A549 (cell line): ENCODE measurements around the gene FHL2. TPM values are rescaled to one million over a fixed set of nuclear protein-coding genes. Genes with fewer than 3 reads are reported as not detected.

ENCODE experiments used
- ATAC-seq, 2 experiments: fragments of 200-7000 bp in 1 of 2; fragments of >200 bp in 1 of 2; cut with Nextera tagmentation in 1 of 2; cut with Tn5 transposase in 1 of 2; 3 replicates each; pipeline versions ENCODE4 v1.8.0 to v1.9.1; 2018 to 2020; ENCODE audit warnings: mild to moderate bottlenecking in 1 of 2, moderate library complexity in 1 of 2
- CTCF ChIA-PET: fragments of 300-600 bp; sonication (Branson Sonifier 250); formaldehyde crosslinking; extraction: SDS; loops from one replicate; lab custom pipeline; 2021; ENCODE audit warnings: antibody characterized with exemption, inconsistent platforms; lab: Yijun Ruan, JAX
- POLR2A ChIA-PET: fragments of 350-600 bp; formaldehyde crosslinking; extraction: SDS; loops from one replicate; lab custom pipeline; 2021; ENCODE audit warnings: antibody characterized with exemption, inconsistent platforms; lab: Yijun Ruan, JAX
- DNase-seq, 2 experiments: peaks; one replicate each; pipeline versions ENCODE4 v3.0.0 to v3.0.0-alpha.2; 2011 to 2016; ENCODE audit warnings: low read depth in 1 of 2, low spot score in 1 of 2
- FAIRE-seq: peaks from 2 replicates; lab custom pipeline; 2011; peaks lifted over from hg19 to GRCh38; lab: Jason Lieb, UNC
- H3K27ac ChIP-seq, 2 experiments: fragments of >200 bp; sonication (Bioruptor Twin); formaldehyde crosslinking; 3 replicates each; pipeline ENCODE4 v1.5.1; 2016 to 2017
- H3K4me1 ChIP-seq: fragments of >200 bp; sonication (Bioruptor Twin); formaldehyde crosslinking; 3 replicates; pipeline ENCODE4 v1.6.1; 2016
- H3K4me2 ChIP-seq: fragments of >200 bp; sonication (Bioruptor Twin); formaldehyde crosslinking; 3 replicates; pipeline ENCODE4 v1.6.1; 2016
- H3K4me3 ChIP-seq: fragments of >200 bp; sonication (Bioruptor Twin); formaldehyde crosslinking; 3 replicates; pipeline ENCODE4 v1.5.1; 2016
- H3K9me3 ChIP-seq: fragments of >200 bp; sonication (Bioruptor Twin); formaldehyde crosslinking; 3 replicates; pipeline ENCODE4 v1.6.1; 2016
- CHD2 ChIP-seq: fragments of 150-350 bp; IDR thresholded peaks from 2 replicates; pipeline ENCODE4 v1.6.1; 2014; ENCODE audit warnings: low read length; ENCODE audit not compliant: partially characterized antibody
- CTCF ChIP-seq: fragments of >200 bp; sonication (Bioruptor Twin); formaldehyde crosslinking; IDR thresholded peaks from 3 replicates; pipeline ENCODE4 v1.5.1; 2016
- EP300 ChIP-seq, 2 experiments: fragments of >200 bp; sonication (Bioruptor Twin); formaldehyde crosslinking; IDR thresholded peaks; 2 replicates in 1 of 2; 3 replicates in 1 of 2; pipeline ENCODE4 v1.6.1; 2016 to 2017
- FOSB ChIP-seq: fragments of 250-450 bp; sonication (Bioruptor Pico); IDR thresholded peaks from 2 replicates; pipeline ENCODE4 v1.5.0; 2020; ENCODE audit warnings: mild to moderate bottlenecking, moderate library complexity
- GATA3 ChIP-seq: IDR thresholded peaks from 2 replicates; pipeline ENCODE4 v1.6.1; 2012; ENCODE audit warnings: borderline replicate concordance
- HOXA7 ChIP-seq: fragments of 250-450 bp; sonication (Bioruptor Pico); IDR thresholded peaks from 2 replicates; pipeline ENCODE4 v1.5.0; 2020; ENCODE audit warnings: mild to moderate bottlenecking, moderate library complexity
- KDM1A ChIP-seq: fragments of 200-600 bp; sonication (generic); IDR thresholded peaks from 2 replicates; pipeline ENCODE4 v1.6.1; 2016; ENCODE audit warnings: low read depth, mild to moderate bottlenecking
- NR3C1 ChIP-seq: fragments of >200 bp; sonication (Bioruptor Twin); formaldehyde crosslinking; IDR thresholded peaks from 3 replicates; pipeline ENCODE4 v1.6.1; 2017
- POLR2AphosphoS2 ChIP-seq: conservative IDR thresholded peaks from 2 replicates; pipeline ENCODE4 v1.6.1; 2012; ENCODE audit warnings: low read length, improper control_type of control experiment, inconsistent platforms
- RAD21 ChIP-seq, 2 experiments: fragments of >200 bp in 1 of 2; sonication (Bioruptor Twin) in 1 of 2; formaldehyde crosslinking in 1 of 2; IDR thresholded peaks in 1 of 2; conservative IDR thresholded peaks in 1 of 2; 2 replicates in 1 of 2; 3 replicates in 1 of 2; pipeline ENCODE4 v1.6.1; 2012 to 2018; ENCODE audit warnings: inconsistent platforms in 1 of 2
- SMC3 ChIP-seq: fragments of >200 bp; sonication (Bioruptor Twin); formaldehyde crosslinking; IDR thresholded peaks from 3 replicates; pipeline ENCODE4 v1.6.1; 2018; ENCODE audit warnings: inconsistent platforms
- USF2 ChIP-seq: fragments of 450-650 bp; IDR thresholded peaks from 2 replicates; pipeline ENCODE4 v1.6.1; 2014; ENCODE audit warnings: antibody characterized with exemption
- ZSCAN20 ChIP-seq: fragments of 250-450 bp; sonication (Bioruptor Pico); IDR thresholded peaks from 2 replicates; pipeline ENCODE4 v1.8.0; 2022; ENCODE audit warnings: mild to moderate bottlenecking, moderate library complexity
- WGBS: methylation state at CpG from one replicate; pipeline ENCODE4 v1.1.6; 2017; ENCODE audit errors: missing lambda C conversion rate; 5-methylcytosine and 5-hydroxymethylcytosine counted together
- polyA plus RNA-seq, 4 experiments: library from polyadenylated mRNA; depleted of rRNA in 3 of 4; stranded (reverse); fragments of >200 nt; fragmentation: RNase III in 1 of 4; extraction: RNeasy Plus Mini Kit Qiagen cat#74134 plus additional on column Dnase treatment in 1 of 4; gene quantifications; 2 replicates in 3 of 4; 3 replicates in 1 of 4; pipeline ENCODE4 v1.2.3, GENCODE V29; 2011 to 2017
- TF ChIP-seq, protein P1 (sequence below): fragments of 150-350 bp; IDR thresholded peaks from 2 replicates; pipeline ENCODE4 v1.6.1; 2014; ENCODE audit warnings: low read depth, mild to moderate bottlenecking, low read length
- TF ChIP-seq, protein P2 (sequence below): IDR thresholded peaks from 2 replicates; pipeline ENCODE4 v1.6.1; 2012
- TF ChIP-seq, protein P3 (sequence below): IDR thresholded peaks from 2 replicates; pipeline ENCODE4 v1.6.1; 2012; ENCODE audit warnings: low read depth, borderline replicate concordance
- TF ChIP-seq, protein P4 (sequence below): fragments of >200 bp; sonication (Bioruptor Twin); formaldehyde crosslinking; IDR thresholded peaks from 3 replicates; pipeline ENCODE4 v1.6.1; 2016

Gene FHL2
- polyA plus RNA-seq, 2 of the 4 experiments (the other 2 are of a cell fraction) = 57.9 to 85.9 TPM

DNA sequence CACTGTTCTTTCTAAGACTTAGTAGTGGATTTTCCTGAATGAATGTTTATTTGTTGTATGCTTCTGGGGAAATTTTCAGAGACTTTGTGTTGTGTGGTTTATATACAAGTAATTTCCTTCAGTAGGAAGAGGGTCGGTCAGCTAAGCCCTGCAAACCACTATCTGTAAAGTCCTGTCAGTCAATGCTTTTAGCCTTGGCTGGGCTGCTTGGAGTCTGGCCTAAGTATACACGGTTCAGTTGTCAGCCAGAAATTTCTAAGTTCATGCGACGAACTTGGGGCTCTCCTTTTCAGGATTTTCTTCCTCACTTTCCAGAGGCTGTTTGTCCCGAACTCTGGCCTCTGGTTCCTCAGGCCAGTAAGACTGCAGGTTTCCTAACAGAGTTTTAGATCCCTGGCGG, 40.3 kb downstream of the FHL2 start:
- ATAC-seq = no peak
- CTCF ChIA-PET = interaction anchor here (1.0 kb wide), 1 partner anchor 188 kb away, joined by 4 read pairs; no protein-coding TSS in a partner anchor
- TF ChIP-seq CHD2 (no peak), KDM1A (no peak), POLR2AphosphoS2 (no peak), HOXA7 (no peak), SMC3 (no peak), GATA3 (no peak), FOSB (CRISPR knock-in tag) (no peak), EP300 (IDR thresholded peaks at IDR 0.05) (no peak), USF2 (no peak)
- TF ChIP-seq, protein P1, sequence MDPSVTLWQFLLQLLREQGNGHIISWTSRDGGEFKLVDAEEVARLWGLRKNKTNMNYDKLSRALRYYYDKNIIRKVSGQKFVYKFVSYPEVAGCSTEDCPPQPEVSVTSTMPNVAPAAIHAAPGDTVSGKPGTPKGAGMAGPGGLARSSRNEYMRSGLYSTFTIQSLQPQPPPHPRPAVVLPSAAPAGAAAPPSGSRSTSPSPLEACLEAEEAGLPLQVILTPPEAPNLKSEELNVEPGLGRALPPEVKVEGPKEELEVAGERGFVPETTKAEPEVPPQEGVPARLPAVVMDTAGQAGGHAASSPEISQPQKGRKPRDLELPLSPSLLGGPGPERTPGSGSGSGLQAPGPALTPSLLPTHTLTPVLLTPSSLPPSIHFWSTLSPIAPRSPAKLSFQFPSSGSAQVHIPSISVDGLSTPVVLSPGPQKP = no peak
- TF ChIP-seq, protein P2, sequence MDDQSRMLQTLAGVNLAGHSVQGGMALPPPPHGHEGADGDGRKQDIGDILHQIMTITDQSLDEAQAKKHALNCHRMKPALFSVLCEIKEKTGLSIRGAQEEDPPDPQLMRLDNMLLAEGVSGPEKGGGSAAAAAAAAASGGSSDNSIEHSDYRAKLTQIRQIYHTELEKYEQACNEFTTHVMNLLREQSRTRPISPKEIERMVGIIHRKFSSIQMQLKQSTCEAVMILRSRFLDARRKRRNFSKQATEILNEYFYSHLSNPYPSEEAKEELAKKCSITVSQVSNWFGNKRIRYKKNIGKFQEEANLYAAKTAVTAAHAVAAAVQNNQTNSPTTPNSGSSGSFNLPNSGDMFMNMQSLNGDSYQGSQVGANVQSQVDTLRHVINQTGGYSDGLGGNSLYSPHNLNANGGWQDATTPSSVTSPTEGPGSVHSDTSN = no peak
- TF ChIP-seq, protein P3, sequence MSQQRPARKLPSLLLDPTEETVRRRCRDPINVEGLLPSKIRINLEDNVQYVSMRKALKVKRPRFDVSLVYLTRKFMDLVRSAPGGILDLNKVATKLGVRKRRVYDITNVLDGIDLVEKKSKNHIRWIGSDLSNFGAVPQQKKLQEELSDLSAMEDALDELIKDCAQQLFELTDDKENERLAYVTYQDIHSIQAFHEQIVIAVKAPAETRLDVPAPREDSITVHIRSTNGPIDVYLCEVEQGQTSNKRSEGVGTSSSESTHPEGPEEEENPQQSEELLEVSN = no peak
- TF ChIP-seq, all 56 proteins: peak for 0
- POLR2A ChIA-PET = no interaction called here
- Histone ChIP-seq H3K4me1 (no peaks in the 10 kb centered on the region), H3K27ac (no peak overlapping the region), H3K4me2 (no peak overlapping the region), H3K9me3 (0 out of 3 replicates have a peak, but pooled peaks cover 3% of the 10 kb centered on the region), H3K4me3 (no peak overlapping the region)
- FAIRE-seq (no peak), DNase-seq (no peak)
- WGBS = 95% methylated on average over 6 of the region's 6 CpGs

GRCh38 chr2:105357122-105357521, 41.7 kb downstream of the FHL2 start:
- CTCF ChIA-PET = interaction anchor here (1.0 to 2.5 kb wide), 4 partner anchors 12 to 86 kb away, joined by 3 to 16 read pairs (median 3); no protein-coding TSS in a partner anchor
- no peaks in the 10 kb centered on the region for H3K4me1 ChIP-seq
- FAIRE-seq (no peak), DNase-seq (no peak)
- no peak overlapping the region for H3K4me2 ChIP-seq
- no peak for TF ChIP-seq NR3C1
- TF ChIP-seq RAD21 (conservative IDR thresholded peaks at IDR 0.05 in 1 of 2, IDR thresholded peaks at IDR 0.05 in 1 of 2) = no peak
- TF ChIP-seq, protein P4, sequence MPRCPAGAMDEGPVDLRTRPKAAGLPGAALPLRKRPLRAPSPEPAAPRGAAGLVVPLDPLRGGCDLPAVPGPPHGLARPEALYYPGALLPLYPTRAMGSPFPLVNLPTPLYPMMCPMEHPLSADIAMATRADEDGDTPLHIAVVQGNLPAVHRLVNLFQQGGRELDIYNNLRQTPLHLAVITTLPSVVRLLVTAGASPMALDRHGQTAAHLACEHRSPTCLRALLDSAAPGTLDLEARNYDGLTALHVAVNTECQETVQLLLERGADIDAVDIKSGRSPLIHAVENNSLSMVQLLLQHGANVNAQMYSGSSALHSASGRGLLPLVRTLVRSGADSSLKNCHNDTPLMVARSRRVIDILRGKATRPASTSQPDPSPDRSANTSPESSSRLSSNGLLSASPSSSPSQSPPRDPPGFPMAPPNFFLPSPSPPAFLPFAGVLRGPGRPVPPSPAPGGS = no peak
- no peak for TF ChIP-seq GATA3
- TF ChIP-seq, all 56 proteins: peak for 0
- POLR2A ChIA-PET = no interaction called here
- Histone ChIP-seq H3K27ac (no peak overlapping the region), H3K4me3 (no peak overlapping the region), H3K9me3 (0 out of 3 replicates have a peak, but pooled peaks cover 3% of the 10 kb centered on the region)
- 94% methylated on average over 1 of the region's 1 CpG for WGBS
- no peak for ATAC-seq

DNA sequence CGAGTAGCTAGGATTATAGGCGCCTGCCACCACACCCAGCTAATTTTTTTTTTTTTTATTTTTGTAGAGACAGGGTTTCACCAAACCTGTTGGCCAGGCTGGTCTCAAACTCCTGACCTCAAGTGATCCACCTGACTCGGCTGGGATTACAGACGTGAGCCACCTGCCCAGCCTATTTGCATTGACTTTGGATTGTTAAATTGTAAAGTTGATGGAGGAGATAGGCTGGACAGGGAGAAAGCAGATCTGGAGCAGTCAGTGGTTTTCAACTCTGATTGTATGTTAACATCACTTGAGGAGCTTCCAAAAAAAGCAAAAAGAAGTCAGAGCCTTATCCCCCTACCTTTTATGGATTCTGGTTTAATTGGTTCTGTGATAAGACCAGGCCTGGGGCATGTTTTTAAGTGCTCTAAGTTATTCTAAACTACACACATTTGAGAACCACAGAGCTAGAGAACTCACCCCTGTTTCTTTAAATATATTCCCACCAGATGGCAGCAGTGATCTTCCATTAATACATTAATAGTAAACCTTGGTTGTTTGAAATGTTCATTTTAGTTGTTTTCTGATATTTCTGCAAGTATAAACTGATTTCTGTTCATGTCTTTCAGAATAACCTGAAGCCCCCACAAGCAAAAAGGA, 54.0 kb downstream of the FHL2 start:
- DNase-seq = peak; percentile 18 to 44
- Histone ChIP-seq H3K27ac (no peak overlapping the region), H3K4me2 (no peak overlapping the region), H3K4me1 (no peaks in the 10 kb centered on the region), H3K4me3 (no peak overlapping the region), H3K9me3 (no peaks in the 10 kb centered on the region)
- POLR2A ChIA-PET = no interaction called here
- WGBS = 51% methylated on average over 4 of the region's 4 CpGs
- no peak for FAIRE-seq
- CTCF ChIA-PET = interaction anchor here (0.6 to 4.6 kb wide), 20 partner anchors 9 to 234 kb away, joined by 3 to 54 read pairs (median 6); no protein-coding TSS in a partner anchor
- TF ChIP-seq RAD21 (conservative IDR thresholded peaks at IDR 0.05 in 1 of 2, IDR thresholded peaks at IDR 0.05 in 1 of 2) (peak; percentile 53 to 73), SMC3 (peak; percentile 64), CTCF (peak; percentile 70), ZSCAN20 (CRISPR knock-in tag) (no peak)
- peak; percentile 74 to 85; a peak in 5 of 6 replicates for ATAC-seq
